ENCODE measurements around the gene FBXO9.

Gene FBXO9

GRCh38 chr6:53065266-53066076 lies at the start of gene FBXO9:
FBXO9 (plus strand) TSS chr6:53065404; CDS start chr6:53065790, 386 bp downstream.
- DNase-seq (ENCODE audit: low read depth) = no peak

GRCh38 chr6:53015486-53015885 lies 49.7 kb upstream of the FBXO9 start:
- no peak for DNase-seq (ENCODE audit: low read depth)

- no peak for DNase-seq (ENCODE audit: low read depth)
Observed at GRCh38 chr6:53018446-53018845, 46.8 kb upstream of the FBXO9 start.

DNA sequence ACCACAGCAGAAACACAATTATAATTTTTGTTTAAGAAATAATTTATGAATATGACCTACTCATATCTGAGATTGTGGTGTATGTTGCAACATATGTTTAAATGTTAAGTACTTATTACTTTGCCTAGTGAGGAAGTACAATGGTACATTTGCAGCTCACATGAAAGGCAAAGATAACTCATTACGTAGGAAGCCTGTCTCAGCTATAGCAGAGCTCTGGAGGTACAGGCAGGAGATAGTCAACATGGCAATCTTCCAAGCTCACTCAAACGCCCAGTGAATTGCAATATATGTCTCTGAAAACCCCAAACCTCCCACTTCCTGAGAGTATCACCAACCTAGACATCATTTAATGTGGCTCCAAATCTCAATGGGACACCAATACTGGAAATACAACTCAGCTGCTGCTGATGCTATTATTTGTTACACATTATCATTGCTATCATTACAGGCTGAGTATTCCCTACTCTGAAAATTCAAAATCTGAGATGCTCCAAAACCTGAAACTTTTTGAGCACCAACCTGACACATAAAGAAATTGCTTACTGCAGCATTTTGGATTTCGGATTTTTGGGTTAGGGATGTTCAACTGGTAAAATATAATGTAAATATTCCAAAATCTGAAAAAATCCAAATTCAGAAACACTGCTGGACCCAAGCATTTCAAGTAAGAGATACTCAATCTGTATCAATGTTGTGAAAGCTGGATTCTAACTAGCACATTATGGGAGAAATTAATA lies 45.0 kb upstream of the FBXO9 start:
- DNase-seq (ENCODE audit: low read depth) = no peak

- DNase-seq (ENCODE audit: low read depth) = no peak
Observed at GRCh38 chr6:53023323-53023722, 41.9 kb upstream of the FBXO9 start.

DNA sequence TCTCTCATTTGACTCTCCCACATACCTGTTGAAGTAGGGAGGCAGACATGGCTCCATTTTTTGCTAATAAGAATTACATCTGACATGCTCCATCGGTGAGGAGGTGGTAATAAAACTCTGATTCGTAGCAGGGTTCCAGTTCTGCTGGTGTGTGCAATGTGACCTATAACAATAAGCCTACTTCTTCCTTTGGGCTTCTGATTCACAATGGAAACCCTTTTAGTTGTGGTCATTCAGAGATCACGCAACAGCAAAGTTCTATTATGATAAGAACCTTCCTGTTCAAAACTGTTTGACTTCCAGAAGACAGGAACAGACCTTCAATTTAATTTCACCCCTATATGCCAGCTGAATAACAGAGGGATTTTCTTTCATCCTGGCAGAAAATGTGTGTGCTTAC lies 38.7 kb upstream of the FBXO9 start:
- DNase-seq (ENCODE audit: low read depth) = no peak

- DNase-seq (ENCODE audit: low read depth) = no peak
Observed at GRCh38 chr6:53027131-53027718, 38.0 kb upstream of the FBXO9 start.

DNA sequence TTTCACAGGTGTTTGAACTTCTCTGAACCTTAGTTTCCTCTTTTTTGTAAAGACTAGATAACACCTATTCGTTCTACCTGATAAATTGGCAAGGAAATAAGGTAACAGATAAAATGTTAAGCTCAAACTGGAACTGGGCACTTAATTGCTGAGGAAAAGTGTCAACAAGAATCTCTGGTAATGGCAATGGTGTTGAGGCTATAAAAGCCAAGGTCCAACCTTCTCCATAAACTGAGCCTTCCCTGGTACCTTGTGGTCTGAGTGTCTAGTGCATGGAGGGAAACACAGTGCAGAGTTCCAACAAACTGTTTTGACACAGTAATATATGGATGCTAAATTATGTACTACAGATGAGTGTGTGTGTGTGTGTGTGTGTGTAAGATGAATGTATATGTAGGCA lies 36.7 kb upstream of the FBXO9 start:
- no peak for DNase-seq (ENCODE audit: low read depth)

DNA sequence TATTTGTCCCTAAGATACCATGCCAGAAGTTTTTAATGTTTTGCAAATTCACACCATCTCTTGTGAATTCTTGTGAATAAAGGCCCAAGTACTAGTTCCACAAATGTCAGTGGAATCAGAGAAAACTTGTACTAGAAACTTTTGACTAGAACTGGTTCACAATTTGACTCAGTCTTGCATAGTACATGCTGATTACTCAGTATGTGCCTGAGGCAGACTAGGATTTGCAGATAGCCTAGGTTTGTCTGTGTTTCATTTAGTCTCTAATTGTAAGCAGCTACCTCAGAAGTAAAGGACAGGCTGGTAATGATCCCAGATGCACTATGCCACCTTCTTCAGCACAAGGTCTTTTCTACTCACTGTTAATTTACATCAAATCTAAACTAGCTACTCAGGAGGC lies 35.9 kb upstream of the FBXO9 start:
- no peak for DNase-seq (ENCODE audit: low read depth)

GRCh38 chr6:53029761-53030160 lies 35.4 kb upstream of the FBXO9 start:
- no peak for DNase-seq (ENCODE audit: low read depth)

GRCh38 chr6:53031281-53031680 lies 33.9 kb upstream of the FBXO9 start:
- DNase-seq (ENCODE audit: low read depth) = no peak

GRCh38 chr6:53032849-53033248 lies 32.4 kb upstream of the FBXO9 start:
- no peak for DNase-seq (ENCODE audit: low read depth)

DNA sequence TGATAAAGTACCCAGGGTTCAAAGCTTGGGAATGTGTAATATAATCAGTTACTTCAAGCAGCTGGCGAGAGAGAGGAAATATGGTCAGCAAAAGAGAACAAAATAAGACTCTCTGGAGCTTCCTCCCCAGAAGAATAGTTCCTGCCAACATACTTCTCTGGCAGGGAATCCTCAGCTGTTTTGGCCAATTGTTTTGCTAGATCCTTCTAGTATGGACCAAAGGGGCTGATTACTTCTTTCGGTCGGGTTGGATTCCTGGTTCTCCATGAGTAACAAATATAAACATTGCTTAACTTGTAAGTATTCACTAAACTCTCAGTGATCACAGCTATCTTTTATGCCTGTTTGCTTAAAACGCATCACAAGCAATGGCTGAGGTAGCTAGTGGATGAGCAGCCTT lies 31.4 kb upstream of the FBXO9 start:
- no peak for DNase-seq (ENCODE audit: low read depth)

- DNase-seq (ENCODE audit: low read depth) = no peak
Observed at GRCh38 chr6:53035549-53036213, 29.5 kb upstream of the FBXO9 start.

DNA sequence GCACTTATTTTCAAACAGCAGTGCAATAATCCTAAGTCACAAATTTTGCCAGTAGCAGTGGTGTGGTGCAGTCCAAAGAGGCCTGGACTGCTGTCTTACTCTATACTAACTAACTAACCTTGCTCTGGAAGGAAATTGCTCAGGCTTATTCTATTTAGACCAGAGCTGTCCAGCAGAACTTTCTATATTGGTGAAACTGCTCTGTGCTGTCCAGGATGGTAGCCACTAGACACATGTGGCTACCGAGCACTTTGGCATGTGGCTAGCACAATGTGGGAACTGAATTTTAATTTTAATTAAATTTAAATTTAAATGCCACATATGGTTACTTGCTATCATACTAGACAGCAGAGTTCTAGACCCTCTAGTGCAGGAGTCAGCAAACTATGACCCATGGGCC lies 27.1 kb upstream of the FBXO9 start:
- DNase-seq (ENCODE audit: low read depth) = no peak

DNA sequence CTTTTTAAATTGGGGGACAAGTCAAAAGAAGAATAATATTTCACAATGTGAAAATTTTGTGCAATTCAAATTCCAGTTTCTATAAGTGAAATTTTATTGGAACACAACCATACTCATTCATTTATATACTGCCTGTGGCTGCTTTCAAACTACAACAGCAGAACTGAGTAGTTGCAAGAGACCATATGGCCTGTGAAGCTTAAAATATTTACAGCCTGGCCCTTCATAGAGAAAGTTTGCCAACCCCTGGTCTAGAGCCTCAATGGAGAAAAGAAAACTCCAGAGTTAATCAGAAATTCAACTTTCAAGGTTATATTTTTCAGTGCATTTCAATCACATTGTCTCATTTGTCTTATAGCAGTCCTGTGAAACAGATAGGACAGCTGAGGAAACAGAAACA lies 26.6 kb upstream of the FBXO9 start:
- no peak for DNase-seq (ENCODE audit: low read depth)

DNA sequence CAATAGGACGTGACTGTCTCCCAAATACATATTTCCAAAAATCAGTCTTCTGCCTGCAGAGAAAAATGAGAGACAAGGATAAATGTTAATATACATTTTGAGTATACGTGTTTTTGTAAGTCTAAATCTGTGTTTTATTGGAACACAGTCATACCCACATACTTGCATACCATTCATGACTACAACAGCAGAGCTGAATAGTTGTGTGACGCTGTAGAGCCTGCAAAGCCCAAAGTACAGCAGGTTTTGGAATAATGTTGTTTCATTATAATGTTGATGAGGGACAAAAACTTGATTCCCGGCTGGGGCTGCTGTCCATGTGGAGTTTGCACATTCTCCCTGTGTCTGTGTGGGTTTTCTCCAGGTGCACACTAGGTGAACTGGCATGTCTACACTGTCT lies 23.8 kb upstream of the FBXO9 start:
- no peak for DNase-seq (ENCODE audit: low read depth)

GRCh38 chr6:53042112-53042511 lies 23.1 kb upstream of the FBXO9 start:
- DNase-seq (ENCODE audit: low read depth) = no peak

GRCh38 chr6:53043581-53043980 lies 21.6 kb upstream of the FBXO9 start:
- no peak for DNase-seq (ENCODE audit: low read depth)

DNA sequence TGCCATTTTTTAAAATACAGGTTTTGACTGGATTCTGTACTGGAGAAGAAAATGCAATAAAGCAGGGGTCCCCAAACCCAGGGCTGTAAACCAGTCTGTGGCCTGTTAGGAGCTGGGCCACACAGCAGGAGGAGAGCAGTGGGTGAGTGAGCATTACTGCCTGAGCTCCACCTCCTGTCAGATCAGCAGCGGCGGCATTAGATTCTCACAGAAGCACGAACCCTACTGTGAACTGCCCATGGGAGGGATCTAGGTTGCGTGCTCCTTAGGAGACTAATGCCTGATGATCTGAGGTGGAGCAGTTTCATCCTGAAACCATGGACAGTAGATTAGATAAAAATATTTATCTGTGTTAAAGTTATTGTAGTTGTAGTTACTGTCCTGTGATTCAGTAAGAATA lies 21.1 kb upstream of the FBXO9 start:
- no peak for DNase-seq (ENCODE audit: low read depth)

GRCh38 chr6:53044572-53044971 lies 20.6 kb upstream of the FBXO9 start:
- no peak for DNase-seq (ENCODE audit: low read depth)

DNA sequence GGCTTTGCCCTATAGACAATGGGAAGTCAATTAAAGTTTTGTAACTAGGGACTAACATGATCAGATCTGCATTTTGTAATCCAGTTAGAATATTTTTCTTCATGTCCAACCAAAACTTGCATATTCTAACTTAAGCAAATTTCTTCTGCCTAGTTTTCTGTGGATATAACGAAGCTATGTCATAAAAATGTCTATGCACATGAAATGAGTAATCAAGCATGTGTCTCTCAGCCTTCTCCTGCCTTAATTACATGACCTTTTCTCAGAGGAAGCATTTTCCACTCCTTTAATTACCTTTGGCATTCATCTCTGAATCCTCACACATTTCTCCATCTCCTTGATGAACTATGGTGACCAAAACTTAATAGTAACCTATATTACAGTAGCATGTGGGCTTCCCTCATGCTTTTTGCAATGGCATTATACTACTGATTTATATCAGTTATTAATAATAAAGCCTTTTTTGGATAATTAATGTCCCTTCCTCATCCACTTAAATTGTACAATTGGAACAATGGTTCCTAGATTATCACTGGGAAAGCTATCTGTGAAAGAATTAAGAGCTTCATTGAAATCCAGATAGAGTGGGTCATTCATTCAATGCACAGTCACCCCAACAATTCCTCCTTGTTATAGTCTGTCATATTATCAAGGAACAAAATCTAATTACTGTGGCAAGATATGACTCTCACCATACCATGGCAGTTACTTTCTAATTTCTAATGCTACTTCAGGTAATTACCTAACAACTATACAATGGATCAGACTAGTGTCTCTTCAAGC lies 19.1 kb upstream of the FBXO9 start:
- no peak for DNase-seq (ENCODE audit: low read depth)
